NCI-H446 treated with DMSO at 0.1 percent for 48 hours (cell line): ENCODE measurements around the gene PCDHA5.

Source experiments
- DNase-seq: peaks from one replicate; lab custom pipeline; 2025; lab: John Stamatoyannopoulos, UW

PCDHA5 gene

GRCh38 chr5:140862441-140863295 is 41.3 kb downstream of the PCDHA5 start:
- no peak for DNase-seq

- DNase-seq = no peak
Observed at GRCh38 chr5:140868721-140869554, 47.5 kb downstream of the PCDHA5 start, which contains the start of gene PCDHA11. PCDHA11 (plus strand) TSS chr5:140868957; CDS start chr5:140869104, 147 bp downstream.

GRCh38 chr5:140869555-140869886 is 48.1 kb downstream of the PCDHA5 start:
- DNase-seq = no peak

GRCh38 chr5:140870221-140871201 is 49.1 kb downstream of the PCDHA5 start:
- DNase-seq = no peak
